HG03039 (cell line): ENCODE measurements around the gene LINC01488.

ENCODE experiments used
- ATAC-seq: cut with Tn5 transposase; IDR thresholded peaks from one replicate; pipeline ENCODE4 v1.9.1; 2021; ENCODE audit warnings: mild to moderate bottlenecking, moderate library complexity; ENCODE audit not compliant: unreplicated experiment

The LINC01488 gene

GRCh38 chr11:69444381-69445130, 36.9 kb upstream of the LINC01488 start:
- no peak for ATAC-seq

GRCh38 chr11:69445131-69445470, 36.4 kb upstream of the LINC01488 start:
- ATAC-seq = no peak

GRCh38 chr11:69446108-69446507, 35.4 kb upstream of the LINC01488 start:
- ATAC-seq = no peak

DNA sequence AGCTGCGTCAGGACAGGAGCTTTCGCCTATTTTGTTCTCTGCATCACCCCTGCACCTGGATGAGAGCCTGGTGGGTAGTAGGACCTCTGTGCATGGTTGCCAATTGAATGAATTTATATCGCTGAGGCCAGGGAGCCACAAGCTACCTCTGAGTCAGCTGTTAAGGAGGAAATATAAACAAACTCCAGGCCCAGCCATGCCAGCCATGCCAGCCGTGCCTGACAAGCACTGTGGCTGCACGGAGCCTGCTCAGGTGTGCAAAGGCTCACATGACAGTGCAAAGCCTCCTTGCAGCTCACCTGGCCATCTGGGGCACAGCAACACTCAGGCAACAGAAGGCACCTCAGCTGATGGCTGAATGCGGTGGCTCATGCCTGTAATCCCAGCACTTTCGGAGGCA, 33.7 kb upstream of the LINC01488 start:
- no peak for ATAC-seq

DNA sequence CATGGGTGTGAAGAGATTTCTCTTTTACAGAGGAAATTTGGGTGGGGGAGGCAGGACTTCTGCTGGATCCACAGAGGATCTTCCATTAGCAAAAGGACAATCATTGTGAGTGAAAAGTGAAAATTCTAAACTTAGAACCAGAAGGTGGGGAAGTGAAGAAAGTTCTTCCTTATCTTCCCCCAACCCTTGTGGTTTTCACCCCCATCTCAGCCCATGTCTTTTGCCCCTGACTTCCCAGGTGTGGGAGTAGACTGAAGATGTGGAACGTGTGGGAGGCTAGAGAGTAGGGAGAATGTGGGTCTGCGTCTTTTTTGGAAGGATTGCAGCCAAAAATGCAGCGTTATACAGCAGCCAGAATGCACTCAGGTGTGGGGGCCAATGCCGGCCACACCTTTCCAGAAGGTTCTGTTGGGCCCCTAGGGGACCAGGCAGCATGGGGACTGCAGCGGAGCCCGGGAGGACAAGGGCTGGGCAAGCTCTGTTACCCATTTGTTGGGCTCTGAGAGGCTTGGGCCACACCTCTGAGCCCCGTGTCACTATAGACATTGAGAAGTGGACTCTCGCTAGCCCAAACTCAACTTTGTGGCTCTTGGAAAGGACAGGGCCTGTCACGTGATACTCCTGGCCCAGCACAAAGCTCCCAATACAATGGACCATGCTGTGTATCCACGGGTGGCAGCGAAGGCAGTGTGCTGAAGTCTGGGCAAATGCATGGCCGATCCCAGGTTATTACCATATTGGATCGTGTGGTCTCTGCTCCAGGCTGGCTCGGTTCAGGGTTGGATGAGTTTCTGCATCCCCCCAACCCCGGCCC, 32.8 kb upstream of the LINC01488 start:
- ATAC-seq = no peak

DNA sequence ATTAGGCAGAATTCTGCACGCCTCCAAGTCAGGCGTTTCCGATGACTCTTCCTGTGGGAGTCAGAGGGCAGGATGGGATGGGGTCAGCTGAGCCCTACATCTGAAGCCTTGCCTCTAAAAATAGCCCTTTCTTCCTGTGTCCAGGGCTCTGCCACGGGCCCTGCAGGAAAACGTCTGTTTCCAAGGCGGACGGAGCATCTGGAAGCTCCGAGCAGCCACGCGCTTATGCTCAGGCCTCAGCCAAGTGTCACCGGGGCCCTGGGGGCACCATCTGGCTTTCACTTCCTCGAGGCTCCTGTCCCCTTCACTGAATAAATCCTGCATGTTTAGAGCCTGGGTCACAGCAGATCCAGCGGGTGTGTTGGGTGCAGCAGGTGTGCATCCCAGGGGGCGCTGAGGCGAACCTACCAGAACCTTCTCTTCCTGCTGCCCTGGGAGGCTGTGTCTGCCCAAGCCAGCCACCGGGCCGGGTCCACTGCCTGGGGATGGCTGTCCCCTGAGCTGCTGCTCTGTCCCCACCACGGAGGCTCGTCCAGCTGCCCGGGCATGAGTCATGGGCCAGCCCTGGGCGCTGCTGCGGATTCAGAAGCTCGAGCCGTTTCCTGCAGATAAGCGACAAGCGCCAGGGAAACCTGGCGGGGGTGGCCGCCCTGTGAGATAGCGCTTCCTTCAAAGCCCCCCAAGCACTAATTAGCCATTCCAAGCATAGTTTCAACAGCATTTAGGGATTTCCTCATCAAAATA, 32.0 kb upstream of the LINC01488 start:
- ATAC-seq = no peak

- ATAC-seq = no peak
Measured at GRCh38 chr11:69450064-69450856, 31.2 kb upstream of the LINC01488 start.

DNA sequence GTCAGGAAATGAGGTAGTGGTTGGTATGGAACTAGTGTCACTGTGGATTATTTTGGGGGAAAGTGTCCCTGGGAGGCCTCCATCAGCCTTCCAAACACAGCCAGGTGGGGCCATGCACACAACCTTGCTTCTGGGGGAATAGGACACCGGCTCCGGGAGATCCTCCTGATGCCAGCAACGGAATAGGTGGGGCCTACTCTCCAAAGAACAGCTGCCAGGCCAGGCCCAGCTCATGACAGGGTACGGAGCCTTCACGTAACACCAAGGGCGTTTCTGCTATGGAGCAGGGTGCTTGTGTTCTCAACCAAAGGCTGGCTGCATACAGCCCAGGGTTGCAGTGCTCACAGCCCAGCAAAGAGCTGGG, 30.6 kb upstream of the LINC01488 start:
- no peak for ATAC-seq

- ATAC-seq = no peak
Measured at GRCh38 chr11:69451289-69451688, 30.2 kb upstream of the LINC01488 start.

GRCh38 chr11:69452206-69452987, 29.1 kb upstream of the LINC01488 start:
- ATAC-seq = no peak

- ATAC-seq = no peak
Measured at GRCh38 chr11:69453151-69453550, 28.3 kb upstream of the LINC01488 start.

GRCh38 chr11:69454018-69454417, 27.4 kb upstream of the LINC01488 start:
- ATAC-seq = no peak

- ATAC-seq = no peak
Measured at GRCh38 chr11:69455969-69456368, 25.5 kb upstream of the LINC01488 start.

DNA sequence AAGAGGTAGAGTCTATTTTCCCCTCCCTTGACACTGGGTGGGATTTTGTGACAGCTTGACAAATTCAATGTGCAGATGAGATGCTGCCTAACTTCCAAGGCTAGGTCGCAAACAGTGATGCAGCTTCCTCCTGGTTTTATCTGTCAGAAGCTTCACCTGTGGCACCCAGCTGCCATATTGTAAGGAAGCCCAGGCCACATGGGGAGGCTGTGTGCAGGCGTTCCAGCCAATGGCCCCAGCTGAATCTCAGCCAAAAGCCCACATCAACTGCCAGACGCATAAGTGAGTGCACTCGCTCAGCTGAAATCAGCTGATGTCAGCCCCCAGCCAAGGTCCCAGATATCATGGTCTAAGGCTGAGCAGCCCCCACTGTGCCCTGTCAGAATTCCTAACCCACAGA, 24.8 kb upstream of the LINC01488 start:
- ATAC-seq = no peak

- ATAC-seq = no peak
Measured at GRCh38 chr11:69459848-69460539, 21.5 kb upstream of the LINC01488 start.

DNA sequence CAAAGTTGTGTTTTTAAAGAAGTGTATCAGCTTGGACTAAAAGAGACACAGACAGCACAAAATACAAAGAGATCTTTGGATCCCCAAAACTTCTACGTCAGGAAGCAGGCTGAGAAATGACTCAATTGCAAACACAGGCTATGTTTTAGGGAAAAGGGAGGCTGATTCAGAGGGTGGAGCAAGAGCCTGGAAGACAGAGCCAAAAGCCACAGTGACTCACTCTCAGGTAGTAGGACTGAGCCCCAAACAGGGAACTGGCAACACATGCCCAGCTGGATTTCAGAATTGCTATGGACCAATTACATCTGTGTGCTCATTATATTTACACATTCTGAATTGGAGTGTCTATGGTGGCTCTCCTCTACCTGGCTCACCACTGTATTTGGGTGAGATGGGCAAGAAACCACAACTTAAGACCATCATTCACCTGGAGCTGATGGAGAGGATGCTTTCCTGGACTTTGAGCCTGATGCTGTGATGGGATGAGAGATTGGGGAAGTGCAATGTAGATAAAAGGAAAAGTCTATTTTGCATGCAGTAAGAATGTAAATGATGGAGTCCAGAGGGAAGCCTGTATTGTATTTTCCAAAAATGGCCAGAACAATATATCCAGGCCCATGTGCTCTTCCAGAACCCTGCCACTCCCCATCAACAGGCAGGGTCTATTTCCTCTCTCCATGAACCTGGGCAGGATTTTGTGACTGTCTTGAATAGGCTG, 20.8 kb upstream of the LINC01488 start:
- ATAC-seq = no peak

- no peak for ATAC-seq
Measured at GRCh38 chr11:69461272-69461962, 20.0 kb upstream of the LINC01488 start.
